BE2C (cell line): ENCODE data around the gene ALK.

Source experiments
- DNase-seq: peaks from one replicate; pipeline ENCODE4 v3.0.0-alpha.2; 2020
- H3K27me3 ChIP-seq: fragments of 250-450 bp; sonication (Bioruptor Pico); 2 replicates; pipeline ENCODE4 v1.5.1; 2020; ENCODE audit warnings: mild to moderate bottlenecking
- H3K36me3 ChIP-seq: fragments of 250-450 bp; sonication (Bioruptor Pico); 2 replicates; pipeline ENCODE4 v1.5.1; 2020; ENCODE audit warnings: mild to moderate bottlenecking
- H3K4me1 ChIP-seq: fragments of 250-450 bp; sonication (Bioruptor Pico); 2 replicates; pipeline ENCODE4 v1.5.1; 2020
- H3K4me3 ChIP-seq: 2 replicates; pipeline ENCODE4 v1.5.1; 2011; ENCODE audit warnings: low read depth, low read length
- H3K9me3 ChIP-seq: fragments of 250-450 bp; sonication (Bioruptor Pico); 2 replicates; pipeline ENCODE4 v1.5.1; 2020
- CTCF ChIP-seq: IDR thresholded peaks from 2 replicates; pipeline ENCODE4 v1.5.1; 2012; ENCODE audit warnings: mild to moderate bottlenecking, low read depth, low read length

The ALK gene

GRCh38 chr2:29374823-29375222 lies 546.6 kb downstream of the ALK start:
- no peak for TF ChIP-seq CTCF
- Histone ChIP-seq H3K27me3 (no peaks in the 10 kb centered on the region), H3K4me3 (no peak overlapping the region), H3K4me1 (no peaks in the 10 kb centered on the region), H3K36me3 (no peaks in the 10 kb centered on the region), H3K9me3 (no peaks in the 10 kb centered on the region)
- DNase-seq: no peak

- Histone ChIP-seq H3K4me3 (no peak overlapping the region), H3K36me3 (no peaks in the 10 kb centered on the region), H3K4me1 (no peaks in the 10 kb centered on the region), H3K27me3 (no peaks in the 10 kb centered on the region), H3K9me3 (no peaks in the 10 kb centered on the region)
- DNase-seq: no peak
- TF ChIP-seq CTCF: no peak
Observed at GRCh38 chr2:29373870-29374269, 547.5 kb downstream of the ALK start.

GRCh38 chr2:29372185-29372584 lies 549.2 kb downstream of the ALK start:
- Histone ChIP-seq H3K36me3 (no peaks in the 10 kb centered on the region), H3K27me3 (no peaks in the 10 kb centered on the region), H3K9me3 (no peaks in the 10 kb centered on the region), H3K4me3 (no peak overlapping the region), H3K4me1 (no peaks in the 10 kb centered on the region)
- DNase-seq: no peak
- TF ChIP-seq CTCF: no peak

GRCh38 chr2:29370581-29371125 lies 550.7 kb downstream of the ALK start:
- H3K9me3 ChIP-seq: no peaks in the 10 kb centered on the region
- no peaks in the 10 kb centered on the region for H3K36me3 ChIP-seq
- H3K4me1 ChIP-seq: no peaks in the 10 kb centered on the region
- H3K4me3 ChIP-seq: no peak overlapping the region
- no peaks in the 10 kb centered on the region for H3K27me3 ChIP-seq
- no peak for DNase-seq
- no peak for TF ChIP-seq CTCF

- no peaks in the 10 kb centered on the region for H3K4me1 ChIP-seq
- no peaks in the 10 kb centered on the region for H3K9me3 ChIP-seq
- H3K27me3 ChIP-seq: no peaks in the 10 kb centered on the region
- no peak for DNase-seq
- TF ChIP-seq CTCF: no peak
- H3K4me3 ChIP-seq: no peak overlapping the region
- H3K36me3 ChIP-seq: no peaks in the 10 kb centered on the region
Observed at GRCh38 chr2:29370173-29370572, 551.2 kb downstream of the ALK start.

GRCh38 chr2:29368659-29369040 lies 552.7 kb downstream of the ALK start:
- TF ChIP-seq CTCF: no peak
- DNase-seq: no peak

More at GRCh38 chr2:29368659-29369040, 552.7 kb downstream of the ALK start:
- no peaks in the 10 kb centered on the region for H3K36me3 ChIP-seq
- H3K4me1 ChIP-seq: no peaks in the 10 kb centered on the region
- H3K4me3 ChIP-seq: no peak overlapping the region
- no peaks in the 10 kb centered on the region for H3K27me3 ChIP-seq
- no peaks in the 10 kb centered on the region for H3K9me3 ChIP-seq
